ENCODE data around the gene FBLN1.

DNA sequence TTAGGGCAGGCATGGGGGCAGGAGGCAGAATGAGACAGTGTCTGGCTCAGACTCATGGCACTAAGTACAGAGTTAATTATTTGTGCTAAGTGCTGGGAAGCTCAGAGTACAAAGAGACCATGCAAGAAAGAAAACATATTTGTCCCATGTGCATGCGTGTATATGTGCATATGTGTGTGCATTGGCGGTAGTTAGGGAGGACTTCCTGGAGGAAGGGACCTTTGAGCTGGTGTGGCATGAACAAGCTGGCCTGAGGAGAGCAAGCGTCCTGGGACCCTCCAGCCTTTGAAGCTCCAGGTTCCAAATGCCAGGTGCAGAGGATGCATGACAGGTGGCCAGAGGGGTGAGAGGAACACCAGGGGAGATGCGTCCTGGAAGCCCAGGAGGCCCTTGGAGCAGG, 6.1 kb downstream of the FBLN1 start:
- TF ChIP-seq, protein P1, sequence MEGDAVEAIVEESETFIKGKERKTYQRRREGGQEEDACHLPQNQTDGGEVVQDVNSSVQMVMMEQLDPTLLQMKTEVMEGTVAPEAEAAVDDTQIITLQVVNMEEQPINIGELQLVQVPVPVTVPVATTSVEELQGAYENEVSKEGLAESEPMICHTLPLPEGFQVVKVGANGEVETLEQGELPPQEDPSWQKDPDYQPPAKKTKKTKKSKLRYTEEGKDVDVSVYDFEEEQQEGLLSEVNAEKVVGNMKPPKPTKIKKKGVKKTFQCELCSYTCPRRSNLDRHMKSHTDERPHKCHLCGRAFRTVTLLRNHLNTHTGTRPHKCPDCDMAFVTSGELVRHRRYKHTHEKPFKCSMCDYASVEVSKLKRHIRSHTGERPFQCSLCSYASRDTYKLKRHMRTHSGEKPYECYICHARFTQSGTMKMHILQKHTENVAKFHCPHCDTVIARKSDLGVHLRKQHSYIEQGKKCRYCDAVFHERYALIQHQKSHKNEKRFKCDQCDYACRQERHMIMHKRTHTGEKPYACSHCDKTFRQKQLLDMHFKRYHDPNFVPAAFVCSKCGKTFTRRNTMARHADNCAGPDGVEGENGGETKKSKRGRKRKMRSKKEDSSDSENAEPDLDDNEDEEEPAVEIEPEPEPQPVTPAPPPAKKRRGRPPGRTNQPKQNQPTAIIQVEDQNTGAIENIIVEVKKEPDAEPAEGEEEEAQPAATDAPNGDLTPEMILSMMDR (conservative IDR thresholded peaks at IDR 0.05) = no peak
- no peak for TF ChIP-seq EZH2 (IDR thresholded peaks at IDR 0.05; ENCODE audit: low read depth)

All from PC-9 (cell line).